ENCODE data around the gene LNX1.

LNX1 gene

DNA sequence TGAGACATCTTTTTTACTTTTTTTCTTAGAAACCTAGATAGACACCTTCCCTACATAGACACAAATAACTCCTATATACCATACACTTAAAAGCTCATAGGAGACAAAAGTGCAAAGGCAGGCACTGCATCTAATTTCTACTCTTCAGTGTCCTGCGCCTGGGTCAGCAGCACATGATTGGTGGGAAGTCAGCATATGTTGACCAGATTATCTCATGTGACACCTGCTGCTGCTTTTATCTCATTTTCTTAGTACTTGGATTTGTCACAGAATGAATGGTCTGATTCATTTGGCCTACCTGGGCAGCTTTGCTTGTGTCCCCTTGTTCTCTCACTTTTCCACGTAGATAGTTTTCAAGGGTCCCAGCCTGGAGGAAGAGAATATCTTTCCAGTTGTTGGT is 24.9 kb upstream of the LNX1 start:
- TF ChIP-seq, protein P1, sequence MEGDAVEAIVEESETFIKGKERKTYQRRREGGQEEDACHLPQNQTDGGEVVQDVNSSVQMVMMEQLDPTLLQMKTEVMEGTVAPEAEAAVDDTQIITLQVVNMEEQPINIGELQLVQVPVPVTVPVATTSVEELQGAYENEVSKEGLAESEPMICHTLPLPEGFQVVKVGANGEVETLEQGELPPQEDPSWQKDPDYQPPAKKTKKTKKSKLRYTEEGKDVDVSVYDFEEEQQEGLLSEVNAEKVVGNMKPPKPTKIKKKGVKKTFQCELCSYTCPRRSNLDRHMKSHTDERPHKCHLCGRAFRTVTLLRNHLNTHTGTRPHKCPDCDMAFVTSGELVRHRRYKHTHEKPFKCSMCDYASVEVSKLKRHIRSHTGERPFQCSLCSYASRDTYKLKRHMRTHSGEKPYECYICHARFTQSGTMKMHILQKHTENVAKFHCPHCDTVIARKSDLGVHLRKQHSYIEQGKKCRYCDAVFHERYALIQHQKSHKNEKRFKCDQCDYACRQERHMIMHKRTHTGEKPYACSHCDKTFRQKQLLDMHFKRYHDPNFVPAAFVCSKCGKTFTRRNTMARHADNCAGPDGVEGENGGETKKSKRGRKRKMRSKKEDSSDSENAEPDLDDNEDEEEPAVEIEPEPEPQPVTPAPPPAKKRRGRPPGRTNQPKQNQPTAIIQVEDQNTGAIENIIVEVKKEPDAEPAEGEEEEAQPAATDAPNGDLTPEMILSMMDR (IDR thresholded peaks at IDR 0.05; ENCODE audit: low read depth, low read length), result no peak
- DNase-seq (ENCODE audit: extremely low read depth, low read depth), result no peak

DNA sequence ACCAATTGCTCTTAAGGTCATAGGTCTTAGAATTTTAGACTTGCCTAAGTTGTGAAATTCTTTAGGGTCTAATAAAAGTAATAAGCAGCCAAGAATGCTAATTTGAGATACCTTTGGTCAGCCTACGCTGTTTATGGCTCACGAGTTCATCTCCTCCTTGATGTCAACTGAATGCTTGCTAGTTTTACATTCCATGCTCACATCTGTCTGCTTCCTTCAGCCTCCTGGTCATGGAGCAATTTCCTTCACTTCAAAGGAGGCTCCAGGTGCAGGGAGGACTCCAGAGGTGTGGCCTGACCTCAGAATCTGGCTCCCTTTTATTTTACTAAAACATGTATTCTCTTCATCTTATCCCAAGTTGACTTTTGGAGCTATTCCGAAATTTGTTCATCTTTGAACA is 23.3 kb upstream of the LNX1 start:
- TF ChIP-seq, protein P1 (IDR thresholded peaks at IDR 0.05; ENCODE audit: low read depth, low read length), result no peak
- DNase-seq (ENCODE audit: extremely low read depth, low read depth), result no peak

DNA sequence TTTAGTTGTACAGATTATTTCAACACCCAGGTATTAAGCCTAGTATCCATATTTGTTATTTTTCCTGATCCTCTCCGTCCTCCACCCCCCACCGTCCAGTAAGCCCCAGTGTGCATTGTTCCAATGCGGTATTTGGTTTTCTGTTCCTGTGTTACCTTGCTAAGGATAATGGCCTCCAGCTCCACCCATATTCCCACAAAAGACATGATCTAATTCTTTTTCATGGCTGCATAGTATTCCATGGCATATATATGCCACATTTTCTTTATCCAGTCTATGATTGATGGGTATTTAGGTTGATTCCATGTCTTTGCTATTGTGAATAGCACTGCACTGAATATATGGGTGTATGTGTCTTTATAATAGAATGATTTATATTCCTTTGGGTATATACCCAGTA is 22.1 kb upstream of the LNX1 start:
- DNase-seq (ENCODE audit: extremely low read depth, low read depth), result no peak
- TF ChIP-seq, protein P1 (IDR thresholded peaks at IDR 0.05; ENCODE audit: low read depth, low read length), result no peak

DNA sequence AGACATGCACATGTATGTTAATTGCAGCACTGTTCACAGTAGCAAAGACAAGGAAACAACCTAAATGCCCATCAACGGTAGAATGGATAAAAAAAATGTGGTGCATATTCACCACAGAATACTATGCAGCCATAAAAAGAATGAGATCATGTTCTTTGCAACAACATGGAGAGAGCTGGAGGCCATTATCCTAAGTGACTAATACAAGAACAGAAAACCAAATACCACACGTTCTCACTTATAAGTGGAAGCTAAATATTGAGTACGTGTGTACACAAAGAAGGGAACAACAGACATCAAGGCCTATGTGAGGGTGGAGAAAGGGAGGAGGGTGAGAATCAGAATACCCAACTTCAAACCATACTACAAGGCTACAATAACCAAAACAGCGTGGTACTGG is 17.4 kb upstream of the LNX1 start:
- TF ChIP-seq, protein P1 (IDR thresholded peaks at IDR 0.05; ENCODE audit: low read depth, low read length), result no peak

DNA sequence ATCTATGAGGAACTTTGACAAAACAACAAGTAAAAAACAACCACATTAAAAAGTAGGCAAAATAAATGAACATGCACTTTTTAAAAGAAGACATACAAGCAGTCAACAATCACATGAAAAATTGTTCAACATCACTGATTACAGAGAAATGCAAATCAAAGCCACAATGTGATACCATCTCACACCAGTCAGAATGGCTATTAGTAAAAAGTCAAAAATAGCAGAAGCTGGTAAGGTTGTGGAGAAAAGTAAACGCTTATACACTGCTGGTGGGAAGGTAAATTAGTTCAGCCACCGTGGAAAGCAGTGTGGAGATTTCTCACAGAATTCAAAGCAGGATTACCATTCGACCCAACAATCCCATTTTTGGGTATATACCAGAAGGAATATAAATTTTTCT is 17.0 kb upstream of the LNX1 start:
- TF ChIP-seq, protein P1 (IDR thresholded peaks at IDR 0.05; ENCODE audit: low read depth, low read length), result no peak
- DNase-seq (ENCODE audit: extremely low read depth, low read depth), result no peak

More for the DNA sequence above, 17.4 kb upstream of the LNX1 start:
- DNase-seq (ENCODE audit: extremely low read depth, low read depth), result no peak

DNA sequence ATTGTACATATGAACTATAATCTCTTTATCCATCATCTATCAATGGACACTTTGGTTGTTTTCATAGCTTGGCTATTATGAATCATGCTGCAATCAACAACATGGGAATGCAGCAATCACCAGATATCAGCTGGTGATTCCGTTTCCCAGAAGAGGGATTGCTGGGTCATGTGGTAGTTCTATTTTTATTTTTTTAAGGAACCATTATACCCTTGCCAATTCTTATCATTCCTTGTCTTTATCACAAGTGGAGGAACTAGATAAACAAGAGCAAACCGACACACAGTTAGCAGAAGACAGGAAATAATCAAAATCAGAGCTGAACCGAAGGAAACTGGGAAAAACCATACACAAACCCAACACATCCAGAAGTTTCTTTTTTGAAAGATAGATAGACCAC is 14.5 kb upstream of the LNX1 start:
- DNase-seq (ENCODE audit: extremely low read depth, low read depth), result no peak
- TF ChIP-seq, protein P1 (IDR thresholded peaks at IDR 0.05; ENCODE audit: low read depth, low read length), result no peak

DNA sequence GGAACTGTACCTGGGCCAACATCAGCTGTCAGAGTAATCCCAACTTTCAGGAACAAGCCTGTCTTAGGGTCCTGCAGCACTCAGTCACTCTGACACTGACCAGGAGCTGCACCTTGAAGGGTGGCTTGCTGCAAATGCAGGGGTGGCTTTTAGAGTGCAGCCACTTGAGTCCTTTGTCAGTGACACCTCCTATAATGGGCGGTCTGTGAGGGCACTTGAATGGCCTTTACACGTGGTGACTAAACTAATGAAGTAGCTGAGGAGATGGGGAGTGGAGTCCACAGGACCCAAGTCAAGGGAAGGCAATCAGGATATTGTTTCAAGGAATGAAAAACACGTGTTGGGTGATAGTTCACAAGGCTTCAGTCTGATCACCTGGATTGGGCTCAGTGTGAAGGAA is 11.1 kb upstream of the LNX1 start:
- no peak for DNase-seq (ENCODE audit: extremely low read depth, low read depth)
- TF ChIP-seq, protein P1 (IDR thresholded peaks at IDR 0.05; ENCODE audit: low read depth, low read length), result no peak

All from AG09319 (cell line).